ENCODE results near the gene IGSF21.

IGSF21 gene

GRCh38 chr1:18233176-18233864, 125.7 kb downstream of the IGSF21 start:
- DNase-seq: no peak

GRCh38 chr1:18234790-18235242, 127.2 kb downstream of the IGSF21 start:
- peak; percentile 64 for DNase-seq

GRCh38 chr1:18237371-18237770, 129.8 kb downstream of the IGSF21 start:
- peak; percentile 30 for DNase-seq

- DNase-seq: no peak
Observed at GRCh38 chr1:18238190-18238589, 130.6 kb downstream of the IGSF21 start.

GRCh38 chr1:18239671-18240070, 132.1 kb downstream of the IGSF21 start:
- DNase-seq: peak; percentile 7

GRCh38 chr1:18240906-18241305, 133.3 kb downstream of the IGSF21 start:
- DNase-seq: no peak

GRCh38 chr1:18241891-18242290, 134.3 kb downstream of the IGSF21 start:
- peak; percentile 81 for DNase-seq

GRCh38 chr1:18243503-18244175, 136.0 kb downstream of the IGSF21 start:
- DNase-seq: no peak

- no peak for DNase-seq
Observed at GRCh38 chr1:18244762-18245161, 137.2 kb downstream of the IGSF21 start.

- no peak for DNase-seq
Observed at GRCh38 chr1:18245647-18246046, 138.0 kb downstream of the IGSF21 start.

GRCh38 chr1:18246543-18246942, 138.9 kb downstream of the IGSF21 start:
- DNase-seq: no peak

- no peak for DNase-seq
Observed at GRCh38 chr1:18247151-18247550, 139.6 kb downstream of the IGSF21 start.

GRCh38 chr1:18249631-18250030, 142.0 kb downstream of the IGSF21 start:
- no peak for DNase-seq

GRCh38 chr1:18253093-18253492, 145.5 kb downstream of the IGSF21 start:
- DNase-seq: no peak

GRCh38 chr1:18256282-18257235, 149.0 kb downstream of the IGSF21 start:
- DNase-seq: no peak

GRCh38 chr1:18257778-18258177, 150.2 kb downstream of the IGSF21 start:
- no peak for DNase-seq

- no peak for DNase-seq
Observed at GRCh38 chr1:18261891-18262290, 154.3 kb downstream of the IGSF21 start.

GRCh38 chr1:18262726-18263125, 155.1 kb downstream of the IGSF21 start:
- no peak for DNase-seq

GRCh38 chr1:18263547-18264120, 156.0 kb downstream of the IGSF21 start:
- DNase-seq: no peak

- no peak for DNase-seq
Observed at GRCh38 chr1:18264450-18265039, 156.9 kb downstream of the IGSF21 start.

GRCh38 chr1:18265641-18266040, 158.0 kb downstream of the IGSF21 start:
- DNase-seq: no peak

- DNase-seq: no peak
Observed at GRCh38 chr1:18266391-18266790, 158.8 kb downstream of the IGSF21 start.

- no peak for DNase-seq
Observed at GRCh38 chr1:18271336-18271735, 163.7 kb downstream of the IGSF21 start.

All from NCI-H510A treated with DMSO at 0.1 percent for 48 hours (cell line).